HCEC 1CT (cell line): ENCODE data around the gene MAP3K1.
"Not testable (repeated sequence)": the region's sequence is repeated elsewhere in the genome, so short reads cannot be mapped to it uniquely, and the experiment has no call there.

Experiments
- DNase-seq: peaks from one replicate; pipeline ENCODE4 v3.0.0-alpha.2; 2017

Gene MAP3K1

DNA sequence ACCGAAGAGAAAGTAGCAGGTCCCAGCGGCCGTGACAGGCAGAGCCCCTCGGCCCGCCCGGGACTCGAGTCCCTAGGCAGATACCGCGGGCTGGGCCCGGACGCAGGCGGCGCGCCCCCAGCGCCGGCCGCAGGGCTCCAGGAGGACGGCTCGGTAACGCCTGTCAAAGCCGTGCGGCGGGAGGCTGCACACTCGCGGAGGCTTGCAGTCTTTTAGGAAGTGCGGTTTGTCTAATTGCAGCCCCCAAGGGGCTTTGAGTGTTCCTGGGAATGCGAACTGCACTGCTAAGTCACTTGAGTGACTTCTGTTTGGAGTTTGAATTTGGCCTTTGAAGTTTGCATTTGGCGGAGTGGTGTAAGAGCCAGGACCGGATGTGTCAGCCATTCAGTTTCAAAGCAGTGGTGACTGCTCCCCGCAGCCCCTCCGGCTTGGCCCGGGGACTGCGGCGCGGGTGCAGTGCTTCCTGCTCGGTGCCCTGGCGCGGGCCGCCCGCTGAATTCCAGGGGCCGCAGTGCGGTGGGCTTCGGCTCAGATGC, 1.3 kb downstream of the MAP3K1 start:
- DNase-seq = peak; percentile 48

DNA sequence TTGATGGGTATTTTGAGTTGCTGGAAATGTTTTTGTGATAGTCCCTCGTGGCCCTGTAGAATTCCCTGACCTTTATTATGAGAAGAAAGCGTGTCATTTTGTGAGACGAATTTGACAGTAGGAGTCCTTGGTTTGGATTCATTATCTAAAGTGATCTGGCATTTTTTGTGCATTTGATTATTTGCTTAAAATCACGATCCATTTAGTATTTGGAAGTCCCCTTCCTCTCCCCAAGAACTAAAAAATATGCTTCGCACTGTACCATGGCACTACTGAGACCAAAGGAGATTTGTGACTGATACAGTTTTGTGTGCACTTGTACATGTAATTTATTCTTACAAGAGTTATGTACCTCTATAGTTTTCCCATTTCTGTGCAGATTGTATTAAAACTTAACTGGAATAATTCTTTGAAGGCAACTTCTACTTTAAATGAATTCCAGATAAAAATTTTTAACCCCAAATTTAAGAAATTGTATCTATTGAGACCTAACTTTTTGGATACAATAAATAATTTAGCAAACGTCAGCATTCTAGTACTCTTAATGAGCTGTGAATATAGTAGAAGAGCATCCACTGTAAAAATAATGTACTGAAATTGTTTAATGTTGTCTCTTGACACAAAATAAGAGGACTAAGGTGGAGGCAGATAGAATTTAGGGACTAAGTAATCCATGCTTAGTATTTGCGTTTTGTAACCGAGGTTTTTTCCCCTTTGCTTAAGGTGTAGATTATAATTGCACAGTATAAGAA, 2.1 kb downstream of the MAP3K1 start:
- no peak for DNase-seq

DNA sequence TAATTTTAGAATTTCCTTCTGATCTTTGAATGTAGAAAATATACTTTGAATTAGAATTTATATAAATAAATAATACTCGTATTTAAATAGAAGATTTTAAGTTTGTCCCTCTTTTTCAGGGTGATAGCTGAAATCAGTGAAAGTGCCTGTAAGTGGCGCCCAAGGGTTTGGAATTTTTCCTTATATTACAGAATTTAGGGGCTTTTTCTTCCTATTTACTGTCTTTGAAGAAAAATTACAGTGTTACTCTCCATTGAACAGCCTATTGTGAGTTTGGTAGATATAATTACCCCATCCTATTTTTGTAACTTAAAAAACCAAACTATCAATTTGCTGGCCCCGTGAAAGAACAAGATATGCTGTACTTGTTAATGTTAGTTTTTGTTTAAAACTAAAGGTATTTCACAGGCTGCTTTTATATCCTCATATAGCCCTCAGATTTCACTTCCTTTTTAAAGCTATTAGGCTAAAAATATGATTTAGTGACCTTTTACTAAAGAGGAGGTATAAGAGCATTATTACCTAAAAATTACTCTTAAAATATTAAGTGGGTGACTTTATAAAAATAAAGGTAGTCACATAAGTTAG, 3.2 kb downstream of the MAP3K1 start:
- peak; percentile 25 for DNase-seq

DNA sequence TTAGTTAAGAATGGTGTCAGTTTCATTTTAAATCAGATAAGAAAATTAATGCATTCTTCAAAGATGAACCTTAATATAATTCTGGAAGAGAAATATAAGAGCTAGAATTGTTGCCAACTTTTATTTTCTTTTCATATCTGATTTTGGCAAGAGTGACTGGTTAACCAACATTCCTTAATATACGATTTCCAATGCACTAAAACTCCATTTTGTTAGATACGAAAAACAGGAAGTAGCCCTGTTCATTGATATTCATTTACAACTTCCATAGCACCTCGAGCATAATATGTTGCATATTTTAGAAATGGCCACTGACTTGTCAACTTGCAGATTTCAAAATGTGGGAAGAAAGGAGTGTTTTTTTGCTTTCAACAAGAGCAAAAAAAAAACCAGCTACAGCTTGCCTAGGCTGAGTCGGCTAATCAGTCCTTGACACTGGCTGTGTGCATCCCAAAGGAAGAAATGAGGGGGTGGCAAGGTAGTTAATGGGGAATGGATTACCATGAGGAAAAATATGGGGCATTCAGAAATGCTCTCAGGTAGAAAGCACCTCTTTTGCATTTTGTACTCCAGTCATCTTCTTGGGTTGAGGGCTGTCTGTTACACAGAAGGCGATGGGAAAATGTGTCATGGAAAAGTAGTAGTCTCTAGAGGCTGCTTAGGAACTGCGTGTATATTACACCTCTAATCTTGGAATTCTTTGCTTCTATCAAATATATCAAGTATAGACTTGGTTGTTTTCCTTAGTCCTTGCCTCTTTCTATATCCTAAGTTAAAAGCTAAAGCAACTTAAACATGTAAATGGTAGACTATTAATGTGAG, 3.9 kb downstream of the MAP3K1 start:
- no peak for DNase-seq

GRCh38 chr5:56821868-56822267, 6.5 kb downstream of the MAP3K1 start:
- not testable (repeated sequence) for DNase-seq

DNA sequence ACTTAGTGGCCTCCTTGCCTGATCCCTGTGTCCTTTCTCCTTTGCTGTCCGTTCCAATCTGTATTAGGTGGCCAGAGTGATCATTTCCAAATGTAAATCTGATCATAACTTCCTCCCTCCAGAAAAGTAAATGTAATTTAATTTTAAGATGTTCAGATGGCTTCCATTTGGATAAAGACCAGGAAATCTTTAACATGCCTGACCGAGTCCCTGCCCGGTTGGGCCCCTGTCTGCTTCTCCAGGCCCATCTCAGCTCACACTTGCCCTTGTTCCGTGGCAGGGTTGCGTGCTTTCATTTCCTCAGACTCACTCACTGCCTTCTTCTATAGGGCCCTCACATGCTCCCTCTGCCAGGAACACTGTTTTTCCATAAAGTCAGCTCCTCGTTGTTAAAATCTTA, 7.6 kb downstream of the MAP3K1 start:
- DNase-seq = no peak

GRCh38 chr5:56824019-56824418, 8.7 kb downstream of the MAP3K1 start:
- no peak for DNase-seq

GRCh38 chr5:56825222-56825824, 10.0 kb downstream of the MAP3K1 start:
- no peak for DNase-seq

DNA sequence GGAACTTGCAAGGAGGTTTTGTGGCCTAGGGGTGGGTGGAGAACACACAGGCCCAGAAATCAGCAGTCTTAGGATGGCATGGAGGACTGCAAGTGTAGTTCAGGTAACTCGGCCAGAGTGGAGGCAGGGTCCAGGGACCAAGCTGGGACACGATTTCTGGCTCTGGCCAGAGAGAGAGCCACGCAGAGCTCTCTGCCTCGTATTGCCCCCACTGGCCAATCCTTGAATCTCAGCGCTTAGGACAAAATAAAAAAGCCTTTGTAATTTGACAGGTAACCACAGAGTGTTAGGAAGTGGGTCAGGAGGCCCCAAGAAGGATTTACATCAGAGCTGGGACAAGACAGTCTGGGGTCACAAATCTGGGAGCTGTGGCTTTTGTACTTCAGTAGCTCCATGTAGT, 11.7 kb downstream of the MAP3K1 start:
- DNase-seq = no peak

DNA sequence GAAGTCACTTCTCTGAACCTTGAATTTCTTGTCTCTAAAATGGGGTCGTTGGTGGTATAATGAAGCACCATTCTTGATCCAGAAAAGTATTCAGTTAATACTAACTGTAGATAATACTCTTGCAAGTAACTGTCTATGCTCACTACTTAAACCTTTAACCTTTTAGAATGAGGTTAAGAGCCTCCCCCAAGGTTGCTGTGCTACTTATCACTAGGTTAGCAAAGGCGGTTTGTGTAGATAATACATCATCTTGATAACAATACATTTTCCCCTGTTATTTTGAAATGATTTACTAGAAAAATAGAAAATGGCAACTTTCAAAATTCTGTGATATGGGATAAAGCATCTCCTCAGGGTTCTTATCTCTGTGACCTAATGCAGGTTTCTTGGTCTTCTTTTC, 12.6 kb downstream of the MAP3K1 start:
- no peak for DNase-seq

DNA sequence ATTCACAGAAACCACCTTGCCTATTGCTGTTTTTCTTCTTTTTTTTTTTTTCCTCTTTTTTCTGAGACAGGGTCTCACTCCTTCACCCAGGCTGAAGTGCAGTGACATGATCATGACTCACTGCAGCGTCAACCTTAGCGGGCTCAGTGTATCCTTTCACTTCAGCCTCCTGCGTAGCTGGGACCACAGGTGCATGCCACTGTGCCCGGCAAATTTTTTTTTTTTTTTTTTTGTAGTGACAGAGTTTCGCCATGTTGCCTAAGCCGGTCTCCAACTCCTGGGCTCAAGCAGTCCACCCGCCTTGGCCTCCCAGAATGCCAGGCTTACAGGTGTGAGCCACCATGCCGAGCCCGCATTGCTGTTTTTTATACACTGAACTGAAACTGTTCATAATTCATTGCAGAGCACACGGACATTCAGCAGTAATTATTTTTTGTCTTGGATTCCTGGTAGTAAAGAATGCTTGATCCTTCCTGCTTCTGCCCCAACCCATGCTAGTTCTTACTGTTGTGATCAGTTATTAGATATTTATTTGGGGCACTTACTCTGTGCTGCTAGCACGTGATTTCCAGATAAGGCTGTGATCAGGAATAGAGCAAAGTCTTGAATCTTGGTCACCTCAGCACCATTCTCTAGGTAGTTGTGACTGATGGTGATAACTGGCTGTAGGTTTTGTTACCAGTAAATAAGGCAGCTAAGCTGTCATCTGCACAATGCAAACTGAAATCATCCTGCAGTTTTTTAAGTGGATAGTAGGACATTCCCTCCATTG, 14.0 kb downstream of the MAP3K1 start:
- no peak for DNase-seq

- DNase-seq = no peak
Measured at GRCh38 chr5:56831773-56832172, 16.4 kb downstream of the MAP3K1 start.

DNA sequence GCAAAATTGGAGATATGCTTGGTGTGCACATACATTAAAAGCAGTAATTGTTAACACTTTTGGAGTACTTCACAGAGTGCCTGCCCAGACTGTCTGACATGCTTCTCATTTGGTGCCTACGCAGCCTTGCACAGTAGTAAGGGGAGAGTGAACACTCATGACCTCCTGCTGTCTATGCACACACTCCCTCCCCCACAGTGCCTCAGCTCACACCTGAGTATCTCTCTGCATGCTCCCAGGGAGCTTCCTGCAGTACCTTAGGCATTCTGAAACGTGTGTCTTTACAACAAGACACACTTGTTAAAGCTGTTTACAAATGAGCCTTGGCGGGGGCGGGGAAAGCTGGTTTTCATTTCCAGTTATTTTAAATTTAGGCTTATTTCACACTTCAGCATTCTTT, 18.0 kb downstream of the MAP3K1 start:
- DNase-seq = no peak

GRCh38 chr5:56837381-56837780, 22.0 kb downstream of the MAP3K1 start:
- DNase-seq = no peak

DNA sequence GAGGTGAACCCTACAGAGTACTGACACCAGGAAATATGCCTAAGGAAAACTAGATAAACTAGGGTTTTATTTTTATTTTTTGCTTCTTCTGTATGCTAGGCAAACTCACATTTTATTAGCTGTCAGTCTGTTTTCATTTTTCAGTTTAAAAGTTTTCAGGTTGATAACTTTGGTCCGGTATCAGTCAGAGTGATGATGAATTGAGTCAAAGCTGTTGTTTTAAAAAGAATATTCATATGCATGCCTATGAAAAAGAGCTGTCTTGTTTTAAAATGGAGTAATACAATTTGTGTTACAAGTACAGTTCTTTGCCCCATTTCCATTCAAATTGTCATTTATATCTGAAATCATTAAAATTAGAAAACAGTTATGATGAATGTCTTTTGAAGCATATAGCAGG, 22.6 kb downstream of the MAP3K1 start:
- DNase-seq = no peak

DNA sequence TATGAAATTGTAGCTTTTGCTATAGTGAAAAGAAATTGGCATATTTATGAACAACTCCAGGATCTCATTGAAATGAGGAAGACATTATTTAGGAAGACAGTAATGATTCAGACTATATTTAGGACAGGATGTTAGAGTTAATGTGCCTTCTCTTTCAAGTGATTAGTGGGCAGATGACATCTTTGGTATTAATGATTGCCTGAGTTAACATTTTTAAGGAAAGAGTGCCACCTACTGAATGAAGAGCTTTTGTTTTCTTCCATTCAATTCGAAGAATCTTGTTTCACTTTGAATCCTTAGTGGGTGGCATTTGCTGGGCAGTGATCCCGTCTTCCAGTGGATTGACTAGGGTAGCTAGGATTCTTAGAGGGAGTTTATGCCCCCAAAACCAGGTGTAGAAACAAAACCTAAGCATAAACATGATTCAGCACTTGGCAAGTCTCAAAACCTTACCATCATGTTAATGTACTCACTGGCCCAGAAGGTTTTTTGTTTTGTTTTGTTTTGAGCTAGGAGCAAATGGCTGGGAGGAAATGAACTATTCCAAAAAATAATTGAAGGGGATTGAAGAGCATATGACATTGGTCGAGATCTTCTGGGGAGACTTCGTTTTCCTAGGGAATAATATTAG, 23.2 kb downstream of the MAP3K1 start:
- peak; percentile 71 for DNase-seq

GRCh38 chr5:56839062-56839461, 23.7 kb downstream of the MAP3K1 start:
- DNase-seq = no peak

DNA sequence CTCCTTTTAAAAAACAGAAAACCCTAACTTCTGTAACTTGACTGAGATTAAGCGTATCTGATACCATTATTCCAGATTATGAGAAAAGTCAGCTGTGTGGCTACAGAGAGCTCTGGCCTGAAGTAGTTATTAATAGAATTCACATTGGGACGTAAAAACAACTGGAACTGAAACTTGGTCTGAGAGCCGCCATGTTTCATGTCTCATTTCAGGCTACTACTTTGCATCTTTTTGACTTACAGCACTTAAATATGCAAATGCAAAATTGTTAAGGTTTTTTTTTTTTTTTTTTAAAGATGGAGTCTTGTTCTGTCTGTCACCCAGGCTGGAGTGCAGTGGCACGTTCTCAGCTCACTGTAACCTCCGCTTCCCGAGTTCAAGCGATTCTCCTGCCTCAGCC, 25.2 kb downstream of the MAP3K1 start:
- no peak for DNase-seq

DNA sequence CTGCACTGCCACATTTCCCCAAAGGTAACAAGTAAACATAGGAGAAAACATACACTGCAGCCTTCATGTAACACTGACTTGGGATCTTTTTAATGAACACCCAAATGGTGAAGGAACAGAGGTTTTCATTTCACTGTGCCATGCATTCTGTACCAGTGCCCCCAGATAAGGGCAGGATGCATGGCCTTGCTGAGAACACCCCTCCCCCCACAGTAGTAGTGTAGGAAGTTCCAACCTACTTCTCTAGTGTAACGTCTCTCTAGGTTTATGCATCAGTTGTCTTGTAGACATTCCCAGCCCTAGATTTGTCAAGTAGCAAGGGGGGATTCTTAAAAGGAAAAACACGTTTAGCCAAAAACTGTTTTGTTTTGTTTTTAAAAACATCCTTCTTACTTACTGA, 29.9 kb downstream of the MAP3K1 start:
- DNase-seq = no peak

DNA sequence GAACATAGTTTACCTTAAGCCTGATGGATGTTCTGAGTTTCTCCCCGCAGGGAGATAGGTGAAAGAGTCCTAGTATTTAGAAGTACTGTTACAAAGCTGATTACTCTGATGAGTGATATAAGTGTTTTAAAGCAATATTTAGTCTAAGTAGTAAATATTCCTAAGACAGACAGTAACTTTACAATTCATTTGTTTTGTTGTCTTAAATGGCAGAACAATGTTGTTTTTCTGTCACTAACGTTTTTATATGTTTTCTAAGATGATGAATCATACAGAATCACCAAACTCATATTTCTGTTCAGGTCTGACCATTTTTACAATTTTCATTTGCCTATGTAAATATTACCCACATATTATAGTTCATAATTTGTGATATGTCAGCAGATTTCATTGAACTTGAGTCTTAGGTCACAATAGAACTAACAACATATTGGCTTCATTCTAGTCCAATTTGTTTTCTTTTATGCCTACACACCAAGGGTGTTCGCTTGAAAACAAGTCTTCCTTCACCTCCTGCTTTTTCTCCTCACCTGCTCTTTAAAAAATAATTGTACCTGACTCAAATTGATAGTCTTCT, 30.6 kb downstream of the MAP3K1 start:
- no peak for DNase-seq

DNA sequence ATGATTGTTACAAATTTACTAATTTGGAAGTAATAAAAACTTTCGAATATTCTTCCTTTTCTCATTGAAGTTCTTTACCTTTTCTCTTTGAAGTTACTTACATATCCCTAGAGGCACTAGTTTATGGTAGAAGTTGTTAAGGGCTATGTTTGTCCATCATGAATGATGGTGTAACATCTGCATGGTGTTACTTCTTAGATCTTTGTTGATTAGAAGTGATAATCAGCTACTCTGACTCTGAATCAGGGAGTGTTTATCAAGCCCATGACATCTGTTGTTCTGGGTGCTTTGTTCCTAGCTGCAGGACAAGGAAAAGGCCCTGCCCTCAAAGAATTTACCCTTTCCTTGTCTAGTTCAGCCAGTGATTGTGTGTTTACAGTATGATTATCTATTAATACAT, 32.9 kb downstream of the MAP3K1 start:
- no peak for DNase-seq

GRCh38 chr5:56849671-56850070, 34.3 kb downstream of the MAP3K1 start:
- DNase-seq = no peak
